HG02885 (cell line): Measurements from ENCODE around the gene RTL10.
"Not testable (repeated sequence)": the region's sequence is repeated elsewhere in the genome, so short reads cannot be mapped to it uniquely, and the experiment has no call there.

Experiments
- ATAC-seq: cut with Tn5 transposase; IDR thresholded peaks from one replicate; pipeline ENCODE4 v1.9.1; 2021; ENCODE audit warnings: mild to moderate bottlenecking; ENCODE audit not compliant: unreplicated experiment, poor library complexity

The RTL10 gene

GRCh38 chr22:19848298-19849224 is 6.1 kb downstream of the RTL10 start:
- no peak for ATAC-seq

GRCh38 chr22:19847345-19847632 is 7.4 kb downstream of the RTL10 start:
- no peak for ATAC-seq

- ATAC-seq, result no peak
These were observed 7.9 kb downstream of the RTL10 start for GRCh38 chr22:19846620-19847344.

- no peak for ATAC-seq
These were observed 9.5 kb downstream of the RTL10 start for GRCh38 chr22:19845054-19845722.

GRCh38 chr22:19844377-19845053 is 10.2 kb downstream of the RTL10 start:
- no peak for ATAC-seq

GRCh38 chr22:19843857-19844376 is 10.8 kb downstream of the RTL10 start:
- no peak for ATAC-seq

- no peak for ATAC-seq
These were observed 11.4 kb downstream of the RTL10 start for GRCh38 chr22:19843107-19843856.

GRCh38 chr22:19842393-19843106 is 12.1 kb downstream of the RTL10 start:
- ATAC-seq, result no peak

GRCh38 chr22:19841641-19842392 is 12.9 kb downstream of the RTL10 start:
- ATAC-seq, result no peak

GRCh38 chr22:19840955-19841640 is 13.6 kb downstream of the RTL10 start:
- ATAC-seq, result no peak

GRCh38 chr22:19840059-19840458 is 14.6 kb downstream of the RTL10 start:
- ATAC-seq, result no peak

- no peak for ATAC-seq
These were observed 16.8 kb downstream of the RTL10 start for GRCh38 chr22:19837915-19838314.

- no peak for ATAC-seq
These were observed 18.2 kb downstream of the RTL10 start for GRCh38 chr22:19836512-19836911.

- ATAC-seq, result no peak
These were observed 20.1 kb downstream of the RTL10 start for GRCh38 chr22:19834599-19834998.

- ATAC-seq, result not testable (repeated sequence)
These were observed 21.3 kb downstream of the RTL10 start for GRCh38 chr22:19833327-19833726.

- ATAC-seq, result no peak
These were observed 22.1 kb downstream of the RTL10 start for GRCh38 chr22:19832476-19833108.

GRCh38 chr22:19831979-19832378 is 22.7 kb downstream of the RTL10 start:
- not testable (repeated sequence) for ATAC-seq
